DOHH2 (cell line): ENCODE measurements around the gene MYO7B.

Experiments
- H3F3A ChIP-seq: fragments of 200-600 bp; sonication (generic), shearing (Covaris generic); 2 replicates; pipeline ENCODE4 v1.6.0; 2016; ENCODE audit warnings: antibody characterized with exemption, mild to moderate bottlenecking; ENCODE audit not compliant: control insufficient read depth, insufficient read depth
- H3K27ac ChIP-seq: fragments of 200-600 bp; sonication (generic); 2 replicates; pipeline ENCODE4 v1.5.1; 2014; ENCODE audit warnings: low read depth, mild to moderate bottlenecking, low read length, moderate library complexity
- H3K27me3 ChIP-seq: fragments of 200-600 bp; sonication (generic); 2 replicates; pipeline ENCODE4 v1.6.1; 2014; ENCODE audit warnings: mild to moderate bottlenecking, low read length, mixed read lengths; ENCODE audit not compliant: control insufficient read depth
- H3K36me3 ChIP-seq: fragments of 200-600 bp; sonication (generic); 2 replicates; pipeline ENCODE4 v1.6.1; 2014; ENCODE audit warnings: mild to moderate bottlenecking, low read length, moderate library complexity, mixed read lengths; ENCODE audit not compliant: control insufficient read depth
- H3K4me1 ChIP-seq: fragments of 200-600 bp; sonication (generic); 2 replicates; pipeline ENCODE4 v1.6.1; 2014; ENCODE audit warnings: mild to moderate bottlenecking, low read length, mixed read lengths; ENCODE audit not compliant: control insufficient read depth
- H3K4me2 ChIP-seq: fragments of 200-600 bp; sonication (generic); 2 replicates; pipeline ENCODE4 v1.6.0; 2014; ENCODE audit warnings: mild to moderate bottlenecking, low read length, moderate library complexity
- H3K4me3 ChIP-seq: fragments of 200-600 bp; sonication (generic); 2 replicates; pipeline ENCODE4 v1.5.1; 2014; ENCODE audit warnings: mild to moderate bottlenecking, low read length, mixed read lengths
- H3K79me2 ChIP-seq: fragments of 200-600 bp; sonication (generic); 2 replicates; pipeline ENCODE4 v1.6.1; 2014; ENCODE audit warnings: mild to moderate bottlenecking, low read length, mixed read lengths; ENCODE audit not compliant: control insufficient read depth
- H3K9me2 ChIP-seq: fragments of 200-600 bp; sonication (generic); replicated peaks from 2 replicates; pipeline ENCODE4 v1.6.1; 2014; ENCODE audit warnings: mild to moderate bottlenecking, low read length, mixed read lengths; ENCODE audit not compliant: control insufficient read depth
- H3K9me3 ChIP-seq: fragments of 200-600 bp; sonication (generic); 2 replicates; pipeline ENCODE4 v1.6.1; 2014; ENCODE audit warnings: antibody characterized with exemption, low read length, mixed read lengths; ENCODE audit not compliant: control insufficient read depth, insufficient read depth
- H4K20me1 ChIP-seq: fragments of 200-600 bp; sonication (generic); 2 replicates; pipeline ENCODE4 v1.6.0; 2014; ENCODE audit warnings: low read depth, mild to moderate bottlenecking, antibody characterized with exemption, low read length, moderate library complexity; ENCODE audit not compliant: control insufficient read depth, insufficient read depth
- EZH2phosphoT487 ChIP-seq: fragments of 200-600 bp; sonication (generic); IDR thresholded peaks from 2 replicates; pipeline ENCODE4 v1.6.1; 2017; ENCODE audit warnings: borderline replicate concordance, mild to moderate bottlenecking, antibody characterized with exemption, low read length, moderate library complexity, mixed read lengths
- TF ChIP-seq, protein P1 (sequence below): fragments of 200-600 bp; sonication (generic); IDR thresholded peaks from one replicate; pipeline ENCODE4 v1.5.1; 2014; ENCODE audit warnings: antibody characterized with exemption, mild to moderate bottlenecking, low read depth, low read length; ENCODE audit not compliant: poor library complexity, severe bottlenecking

Gene MYO7B

DNA sequence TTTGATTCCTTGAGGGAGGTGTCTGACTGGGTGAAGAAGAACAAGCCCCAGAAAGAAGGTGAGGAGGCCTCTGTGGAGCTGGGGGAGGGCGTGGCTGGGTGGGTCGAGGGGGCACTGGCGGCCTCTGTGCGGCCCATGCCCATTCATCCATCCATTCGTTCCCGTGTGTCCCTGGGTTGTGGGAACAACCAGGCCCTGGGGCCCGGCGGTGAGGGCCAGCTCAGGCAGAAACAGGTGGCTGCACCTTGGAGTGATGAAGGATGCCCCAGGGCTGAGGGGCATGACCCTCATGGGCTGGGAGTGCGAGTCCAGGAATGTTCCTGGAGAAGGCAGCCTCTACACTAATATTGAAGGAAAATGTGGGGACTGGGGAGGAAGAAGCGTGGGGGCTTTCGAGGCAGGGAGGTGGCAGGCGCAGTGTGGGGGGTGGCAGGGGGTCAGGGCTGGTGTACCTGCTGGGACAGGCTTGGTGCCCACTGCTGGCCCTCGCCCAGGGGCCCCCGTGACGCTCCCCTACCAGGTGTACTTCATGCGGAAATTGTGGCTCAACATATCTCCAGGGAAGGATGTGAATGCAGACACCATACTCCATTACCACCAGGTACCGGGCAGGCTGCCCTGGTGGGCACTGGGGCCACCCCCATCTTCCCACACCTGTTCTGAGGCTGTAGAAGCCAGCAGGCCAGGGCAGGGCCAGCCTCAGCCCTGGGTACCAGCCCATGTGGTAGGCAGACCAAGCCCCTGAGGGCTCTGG is 99.3 kb downstream of the MYO7B start:
- Histone ChIP-seq H3K36me3 (no peaks in the 10 kb centered on the region), H3F3A (0 out of 2 replicates have a peak, but pooled peaks cover 4% of the 10 kb centered on the region), H3K9me2 (no peaks in the 10 kb centered on the region), H3K4me3 (no peak overlapping the region), H4K20me1 (no peaks in the 10 kb centered on the region), H3K27ac (no peak overlapping the region), H3K4me1 (peaks cover 79% of the 10 kb centered on the region), H3K9me3 (no peaks in the 10 kb centered on the region), H3K79me2 (no peaks in the 10 kb centered on the region), H3K4me2 (no peak overlapping the region), H3K27me3 (no peaks in the 10 kb centered on the region)
- TF ChIP-seq EZH2phosphoT487, result no peak
- TF ChIP-seq, protein P1, sequence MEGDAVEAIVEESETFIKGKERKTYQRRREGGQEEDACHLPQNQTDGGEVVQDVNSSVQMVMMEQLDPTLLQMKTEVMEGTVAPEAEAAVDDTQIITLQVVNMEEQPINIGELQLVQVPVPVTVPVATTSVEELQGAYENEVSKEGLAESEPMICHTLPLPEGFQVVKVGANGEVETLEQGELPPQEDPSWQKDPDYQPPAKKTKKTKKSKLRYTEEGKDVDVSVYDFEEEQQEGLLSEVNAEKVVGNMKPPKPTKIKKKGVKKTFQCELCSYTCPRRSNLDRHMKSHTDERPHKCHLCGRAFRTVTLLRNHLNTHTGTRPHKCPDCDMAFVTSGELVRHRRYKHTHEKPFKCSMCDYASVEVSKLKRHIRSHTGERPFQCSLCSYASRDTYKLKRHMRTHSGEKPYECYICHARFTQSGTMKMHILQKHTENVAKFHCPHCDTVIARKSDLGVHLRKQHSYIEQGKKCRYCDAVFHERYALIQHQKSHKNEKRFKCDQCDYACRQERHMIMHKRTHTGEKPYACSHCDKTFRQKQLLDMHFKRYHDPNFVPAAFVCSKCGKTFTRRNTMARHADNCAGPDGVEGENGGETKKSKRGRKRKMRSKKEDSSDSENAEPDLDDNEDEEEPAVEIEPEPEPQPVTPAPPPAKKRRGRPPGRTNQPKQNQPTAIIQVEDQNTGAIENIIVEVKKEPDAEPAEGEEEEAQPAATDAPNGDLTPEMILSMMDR, result no peak

DNA sequence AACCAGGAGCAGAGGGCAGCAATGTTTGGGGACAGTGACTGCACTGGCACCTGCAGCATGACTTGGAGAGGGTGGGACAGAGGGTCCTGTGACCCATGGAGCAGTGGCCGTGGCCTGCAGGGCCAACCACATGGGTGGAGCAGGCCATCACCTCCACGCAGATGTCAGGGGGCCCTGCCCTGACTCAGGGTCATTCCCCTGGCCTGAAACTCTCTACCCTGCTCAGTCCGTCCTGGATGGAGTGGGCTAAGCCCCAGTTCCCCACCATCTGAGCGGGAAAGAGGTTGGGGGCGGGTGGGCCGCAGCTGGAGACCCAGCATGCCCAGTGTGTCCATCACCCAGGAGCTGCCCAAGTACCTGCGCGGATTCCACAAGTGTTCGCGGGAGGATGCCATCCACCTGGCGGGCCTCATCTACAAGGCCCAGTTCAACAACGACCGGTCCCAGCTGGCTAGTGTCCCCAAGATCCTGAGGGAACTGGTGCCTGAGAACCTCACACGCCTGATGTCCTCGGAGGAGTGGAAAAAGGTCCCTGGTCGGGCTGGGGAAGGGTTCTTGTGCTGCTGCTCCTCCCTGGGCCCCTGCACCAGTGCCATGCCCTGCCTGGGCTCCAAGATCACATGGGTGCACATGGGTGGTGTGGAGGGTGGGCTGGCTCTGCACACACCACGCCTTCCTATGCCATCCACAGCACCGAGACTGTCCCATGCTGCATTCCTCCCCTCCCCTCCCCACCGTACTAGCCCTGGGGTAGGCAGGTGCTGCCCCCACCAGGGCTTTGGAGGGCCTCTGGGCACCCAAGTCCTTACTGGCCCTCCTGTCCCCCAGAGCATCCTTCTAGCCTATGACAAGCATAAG is 100.1 kb downstream of the MYO7B start:
- no peak overlapping the region for H3K4me3 ChIP-seq

DNA sequence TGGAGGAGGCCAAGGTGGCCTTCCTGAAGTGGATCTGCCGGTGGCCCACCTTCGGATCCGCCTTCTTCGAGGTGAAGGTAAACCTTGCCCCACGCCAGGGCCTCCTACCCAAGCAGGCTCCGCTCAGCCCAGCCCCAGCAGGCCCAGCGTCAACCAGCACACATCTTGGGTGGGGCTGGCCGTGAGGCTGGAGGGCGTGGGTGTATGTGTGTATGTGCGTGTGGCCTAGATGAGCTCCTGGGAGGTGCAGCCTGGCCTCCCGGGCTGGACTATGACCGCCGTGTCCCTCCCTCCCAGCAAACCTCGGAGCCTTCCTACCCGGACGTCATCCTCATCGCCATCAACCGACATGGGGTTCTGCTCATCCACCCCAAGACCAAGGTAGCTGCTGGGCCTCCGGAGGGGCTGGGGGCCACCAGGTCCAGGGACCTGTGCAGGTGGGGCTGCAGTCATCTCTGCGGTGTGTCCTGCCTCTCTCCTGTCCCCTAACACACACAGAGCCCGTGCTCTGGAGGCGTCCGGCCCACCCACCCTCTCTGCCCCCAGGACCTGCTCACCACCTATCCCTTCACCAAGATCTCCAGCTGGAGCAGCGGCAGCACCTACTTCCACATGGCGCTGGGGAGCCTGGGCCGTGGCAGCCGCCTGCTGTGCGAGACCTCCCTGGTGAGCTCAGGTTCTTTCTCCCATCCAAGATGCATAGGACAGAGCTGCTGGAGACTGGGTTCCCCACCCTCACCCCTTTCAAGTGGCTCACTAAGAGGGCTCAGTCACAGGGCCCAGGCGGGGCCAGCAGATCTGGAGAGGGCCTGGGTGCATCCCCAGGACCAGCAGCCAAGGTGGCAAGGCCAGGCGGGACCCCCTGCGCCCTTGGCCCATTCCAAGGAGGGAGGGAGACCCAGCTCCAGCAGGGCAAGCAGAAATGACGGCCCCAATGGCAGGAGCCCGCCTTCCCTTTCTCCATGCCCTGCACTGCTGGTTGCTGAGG is 101.1 kb downstream of the MYO7B start:
- H3K36me3 ChIP-seq, result no peaks in the 10 kb centered on the region
- no peaks in the 10 kb centered on the region for H3K27me3 ChIP-seq
- H3K4me2 ChIP-seq, result peak overlapping the region; percentile 49
- 0 out of 2 replicates have a peak overlapping the region, but pooled peaks have one; percentile 37 for H3K4me3 ChIP-seq
- no peaks in the 10 kb centered on the region for H3K79me2 ChIP-seq
- no peak overlapping the region for H3K27ac ChIP-seq
- no peaks in the 10 kb centered on the region for H3K9me3 ChIP-seq
- TF ChIP-seq EZH2phosphoT487, result no peak
- TF ChIP-seq, protein P1, result no peak
- H3K9me2 ChIP-seq, result no peaks in the 10 kb centered on the region
- 0 out of 2 replicates have a peak, but pooled peaks cover 4% of the 10 kb centered on the region for H3F3A ChIP-seq
- no peaks in the 10 kb centered on the region for H4K20me1 ChIP-seq
- H3K4me1 ChIP-seq, result peaks cover 82% of the 10 kb centered on the region

More for the DNA sequence above, 100.1 kb downstream of the MYO7B start:
- no peaks in the 10 kb centered on the region for H3K9me2 ChIP-seq
- no peak overlapping the region for H3K4me2 ChIP-seq
- no peaks in the 10 kb centered on the region for H4K20me1 ChIP-seq
- H3K27me3 ChIP-seq, result no peaks in the 10 kb centered on the region
- peaks cover 82% of the 10 kb centered on the region for H3K4me1 ChIP-seq
- H3K36me3 ChIP-seq, result no peaks in the 10 kb centered on the region
- no peaks in the 10 kb centered on the region for H3K9me3 ChIP-seq
- H3F3A ChIP-seq, result 0 out of 2 replicates have a peak, but pooled peaks cover 4% of the 10 kb centered on the region
- no peak overlapping the region for H3K27ac ChIP-seq
- TF ChIP-seq, protein P1, result no peak
- no peak for TF ChIP-seq EZH2phosphoT487
- no peaks in the 10 kb centered on the region for H3K79me2 ChIP-seq
